Endodermal cell (in vitro differentiated cells): ENCODE data around the gene LNX1. TPM values are rescaled to one million over a fixed set of nuclear protein-coding genes. Genes with fewer than 3 reads are reported as not detected.

Source experiments
- DNase-seq: peaks from one replicate; pipeline ENCODE4 v3.0.0-alpha.2; 2017
- H3K27ac ChIP-seq: 2 replicates; pipeline ENCODE4 v1.5.1; 2013; ENCODE audit warnings: mild to moderate bottlenecking, low read depth, low read length, moderate library complexity
- H3K27me3 ChIP-seq: 2 replicates; pipeline ENCODE4 v1.6.1; 2013; ENCODE audit warnings: mild to moderate bottlenecking, low read length, moderate library complexity; ENCODE audit not compliant: insufficient read depth, control insufficient read depth, poor library complexity, severe bottlenecking
- H3K36me3 ChIP-seq: 2 replicates; pipeline ENCODE4 v1.7.0; 2013; ENCODE audit warnings: mild to moderate bottlenecking, low read length, moderate library complexity; ENCODE audit not compliant: control insufficient read depth, insufficient read depth
- H3K4me1 ChIP-seq: one replicate; pipeline ENCODE4 v1.7.0; 2013; ENCODE audit warnings: low read length; ENCODE audit not compliant: control insufficient read depth, insufficient read depth
- H3K4me3 ChIP-seq: 2 replicates; pipeline ENCODE4 v1.5.1; 2013; ENCODE audit warnings: mild to moderate bottlenecking, low read length, moderate library complexity
- H3K9ac ChIP-seq: 2 replicates; pipeline ENCODE4 v1.6.1; 2013; ENCODE audit warnings: mild to moderate bottlenecking, low read length, moderate library complexity; ENCODE audit not compliant: poor library complexity, severe bottlenecking; ENCODE audit errors: extremely low read depth
- H3K9me3 ChIP-seq: 2 replicates; pipeline ENCODE4 v1.6.1; 2013; ENCODE audit warnings: mild to moderate bottlenecking, low read length, moderate library complexity; ENCODE audit not compliant: control insufficient read depth
- H3K27ac Mint-ChIP-seq: 2 replicates; pipeline ENCODE4 v1.8.0; 2020; ENCODE audit warnings: mixed read lengths
- H3K27me3 Mint-ChIP-seq: 2 replicates; pipeline ENCODE4 v1.8.0; 2021; ENCODE audit warnings: mild to moderate bottlenecking, mixed read lengths; ENCODE audit not compliant: insufficient read depth
- H3K36me3 Mint-ChIP-seq: 2 replicates; pipeline ENCODE4 v1.8.0; 2020; ENCODE audit warnings: low read depth, mixed read lengths
- H3K4me1 Mint-ChIP-seq: 2 replicates; pipeline ENCODE4 v1.8.0; 2020; ENCODE audit warnings: mixed read lengths
- H3K4me3 Mint-ChIP-seq: 2 replicates; pipeline ENCODE4 v1.8.0; 2020; ENCODE audit warnings: mild to moderate bottlenecking, moderate library complexity, mixed read lengths
- H3K9me3 Mint-ChIP-seq: 2 replicates; pipeline ENCODE4 v1.8.0; 2020; ENCODE audit warnings: mild to moderate bottlenecking, mixed read lengths
- CTCF ChIP-seq: fragments of 200-600 bp; sonication (generic); conservative IDR thresholded peaks from 2 replicates; pipeline ENCODE4 v1.5.0; 2021; ENCODE audit warnings: antibody characterized with exemption, mild to moderate bottlenecking
- WGBS, 2 experiments: methylation state at CpG; one replicate each; pipeline versions ENCODE4 v1.1.5 to v1.1.7; 2013; ENCODE audit warnings: missing lambda C conversion rate in 2 of 2, mixed read lengths in 1 of 2; ENCODE audit not compliant: insufficient coverage in 1 of 2, insufficient read length in 1 of 2; 5-methylcytosine and 5-hydroxymethylcytosine counted together
- total RNA-seq, 2 donors: library from RNA; stranded (reverse); fragmentation: NEBNext Ultra II Directional in 1 of 2; extraction: Animal tissue kit (Norgen Biotek cat#: 25700) in 1 of 2; gene quantifications; 2 replicates in 1 of 2; 3 replicates in 1 of 2; pipeline ENCODE4 v1.2.1, GENCODE V29; 2021

Gene LNX1
- total RNA-seq, 2 donors from 2014 or later, result 4.4 to 5.4 TPM

DNA sequence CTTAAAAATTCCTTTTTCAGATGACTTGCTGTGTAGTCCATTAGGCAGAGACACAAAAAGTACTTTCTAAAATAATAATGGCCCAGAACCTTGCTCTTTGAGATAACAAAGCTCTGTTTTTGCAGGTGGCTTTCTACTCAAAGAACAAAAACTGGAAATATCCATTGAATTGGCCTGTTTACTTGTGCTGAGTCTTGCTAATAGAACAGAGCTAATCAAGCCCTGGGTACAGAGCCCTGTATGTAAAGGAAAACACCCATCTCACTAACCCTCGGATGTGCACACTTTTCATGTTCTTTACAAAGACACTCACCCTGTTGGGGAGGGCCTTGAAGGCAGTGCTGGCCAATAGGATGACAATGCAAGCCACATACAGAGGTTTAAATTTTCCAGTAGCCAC, 27.0 kb upstream of the LNX1 start:
- 80 to 90% methylated on average over 1 of the region's 1 CpG for WGBS, 2 experiments

GRCh38 chr4:53617101-53617680, 25.9 kb upstream of the LNX1 start:
- no peak overlapping the region for H3K4me3 Mint-ChIP-seq
- Histone ChIP-seq H3K27me3 (no peaks in the 10 kb centered on the region), H3K27ac (no peak overlapping the region), H3K4me3 (no peak overlapping the region), H3K36me3 (no peaks in the 10 kb centered on the region), H3K4me1 (no peaks in the 10 kb centered on the region), H3K9ac (no peak overlapping the region), H3K9me3 (no peaks in the 10 kb centered on the region)
- H3K27ac Mint-ChIP-seq, result no peak overlapping the region
- no peak for TF ChIP-seq CTCF
- peaks cover 4% of the 10 kb centered on the region for H3K9me3 Mint-ChIP-seq
- DNase-seq, result no peak
- H3K27me3 Mint-ChIP-seq, result no peaks in the 10 kb centered on the region
- H3K36me3 Mint-ChIP-seq, result no peaks in the 10 kb centered on the region
- no peaks in the 10 kb centered on the region for H3K4me1 Mint-ChIP-seq

More for the DNA sequence above, 27.0 kb upstream of the LNX1 start:
- no peak overlapping the region for H3K9ac ChIP-seq
- no peaks in the 10 kb centered on the region for H3K4me1 Mint-ChIP-seq
- H3K9me3 Mint-ChIP-seq, result peaks cover under 1% of the 10 kb centered on the region
- no peaks in the 10 kb centered on the region for H3K9me3 ChIP-seq
- no peak overlapping the region for H3K27ac ChIP-seq
- no peaks in the 10 kb centered on the region for H3K27me3 ChIP-seq
- no peak overlapping the region for H3K27ac Mint-ChIP-seq
- no peaks in the 10 kb centered on the region for H3K4me1 ChIP-seq
- H3K4me3 ChIP-seq, result no peak overlapping the region
- no peaks in the 10 kb centered on the region for H3K36me3 ChIP-seq
- no peaks in the 10 kb centered on the region for H3K27me3 Mint-ChIP-seq
- no peaks in the 10 kb centered on the region for H3K36me3 Mint-ChIP-seq
- DNase-seq, result no peak
- H3K4me3 Mint-ChIP-seq, result no peak overlapping the region
- no peak for TF ChIP-seq CTCF

GRCh38 chr4:53616219-53616618, 24.9 kb upstream of the LNX1 start:
- no peak for DNase-seq
- Mint-ChIP-seq H3K27me3 (no peaks in the 10 kb centered on the region), H3K9me3 (peaks cover 4% of the 10 kb centered on the region), H3K36me3 (no peaks in the 10 kb centered on the region), H3K4me1 (no peaks in the 10 kb centered on the region), H3K27ac (no peak overlapping the region), H3K4me3 (no peak overlapping the region)
- H3K27me3 ChIP-seq, result no peaks in the 10 kb centered on the region
- H3K27ac ChIP-seq, result no peak overlapping the region
- H3K9me3 ChIP-seq, result no peaks in the 10 kb centered on the region
- 94 to 100% methylated on average over 1 to 2 of the region's 2 CpGs for WGBS, 2 experiments
- H3K36me3 ChIP-seq, result no peaks in the 10 kb centered on the region
- no peaks in the 10 kb centered on the region for H3K4me1 ChIP-seq
- no peak overlapping the region for H3K4me3 ChIP-seq
- TF ChIP-seq CTCF, result no peak
- H3K9ac ChIP-seq, result no peak overlapping the region
